HG02973 (cell line): ENCODE data around the gene MYEF2.

Experiments
- ATAC-seq: cut with Tn5 transposase; IDR thresholded peaks from one replicate; pipeline ENCODE4 v1.9.1; 2021; ENCODE audit warnings: moderate library complexity; ENCODE audit not compliant: unreplicated experiment

MYEF2 gene

GRCh38 chr15:48147358-48147757 lies 30.7 kb downstream of the MYEF2 start:
- no peak for ATAC-seq

GRCh38 chr15:48145923-48146322 lies 32.2 kb downstream of the MYEF2 start:
- no peak for ATAC-seq

- peak; percentile 80 for ATAC-seq
These were observed 33.2 kb downstream of the MYEF2 start for GRCh38 chr15:48144889-48145288.

GRCh38 chr15:48143856-48144255 lies 34.2 kb downstream of the MYEF2 start:
- ATAC-seq = no peak

- no peak for ATAC-seq
These were observed 45.2 kb downstream of the MYEF2 start for GRCh38 chr15:48132874-48133273.

GRCh38 chr15:48131324-48131723 lies 46.8 kb downstream of the MYEF2 start:
- ATAC-seq = no peak

GRCh38 chr15:48126667-48127355 lies 51.3 kb downstream of the MYEF2 start:
- no peak for ATAC-seq

GRCh38 chr15:48121849-48122248 lies 56.2 kb downstream of the MYEF2 start:
- ATAC-seq = no peak

- ATAC-seq = no peak
These were observed 57.4 kb downstream of the MYEF2 start, which contains the start of gene SLC24A5 for GRCh38 chr15:48120745-48121144. Gene SLC24A5 (plus strand): TSS chr15:48120990. CDS start chr15:48121045, 55 bp downstream.

GRCh38 chr15:48119277-48119676 lies 58.8 kb downstream of the MYEF2 start:
- ATAC-seq = no peak

GRCh38 chr15:48112242-48112641 lies 65.9 kb downstream of the MYEF2 start:
- no peak for ATAC-seq

GRCh38 chr15:48109856-48110531 lies 68.1 kb downstream of the MYEF2 start:
- no peak for ATAC-seq

GRCh38 chr15:48109212-48109611 lies 68.9 kb downstream of the MYEF2 start:
- ATAC-seq = no peak

- ATAC-seq = no peak
These were observed 72.2 kb downstream of the MYEF2 start for GRCh38 chr15:48105936-48106335.

GRCh38 chr15:48103647-48104046 lies 74.4 kb downstream of the MYEF2 start:
- ATAC-seq = no peak

- ATAC-seq = no peak
These were observed 75.9 kb downstream of the MYEF2 start for GRCh38 chr15:48102167-48102566.

- no peak for ATAC-seq
These were observed 76.6 kb downstream of the MYEF2 start for GRCh38 chr15:48101376-48101961.

- ATAC-seq = no peak
These were observed 80.8 kb downstream of the MYEF2 start for GRCh38 chr15:48097264-48097663.

GRCh38 chr15:48096813-48097212 lies 81.3 kb downstream of the MYEF2 start:
- no peak for ATAC-seq

- peak; percentile 91 for ATAC-seq
These were observed 81.7 kb downstream of the MYEF2 start for GRCh38 chr15:48096355-48096786.

- ATAC-seq = no peak
These were observed 86.6 kb downstream of the MYEF2 start for GRCh38 chr15:48091522-48091921.

- ATAC-seq = no peak
These were observed 87.4 kb downstream of the MYEF2 start for GRCh38 chr15:48090666-48091065.
